NCI-H1436 treated with DMSO at 0.1 percent for 48 hours (cell line): ENCODE results near the gene MRPS6.

Source experiments
- DNase-seq: peaks from one replicate; lab custom pipeline; 2025; lab: John Stamatoyannopoulos, UW

Gene MRPS6

GRCh38 chr21:34180826-34181359 is 107.5 kb downstream of the MRPS6 start:
- no peak for DNase-seq

DNA sequence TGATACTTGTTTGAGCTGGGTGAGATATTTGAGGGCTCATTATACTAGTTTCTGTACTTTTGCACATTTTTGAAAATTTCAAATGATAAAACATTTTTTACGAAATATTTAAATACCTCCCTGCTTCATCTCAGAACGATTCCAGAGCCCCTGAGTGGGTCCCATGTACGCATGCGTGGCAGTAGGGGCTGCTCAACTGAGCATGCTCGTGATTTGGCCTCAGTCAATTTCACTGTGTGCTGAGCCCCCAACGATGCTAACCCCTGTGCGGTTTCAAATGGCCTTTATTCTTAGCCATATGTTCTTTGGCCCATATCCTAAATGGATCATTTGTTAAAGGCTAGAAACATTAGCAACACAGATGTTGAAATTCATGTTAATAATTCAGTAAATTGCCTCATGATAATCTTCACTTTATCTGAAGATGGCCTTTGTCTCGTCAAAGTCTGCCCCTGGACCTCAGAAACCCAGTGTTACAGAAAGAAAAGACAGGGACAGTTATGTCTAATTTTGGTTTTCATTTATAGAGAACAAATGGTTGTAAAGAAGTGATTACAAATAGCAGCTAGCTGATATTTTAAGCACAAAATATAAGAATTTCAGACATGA is 108.2 kb downstream of the MRPS6 start:
- DNase-seq: no peak

- DNase-seq: no peak
Measured at GRCh38 chr21:34182436-34182835, 109.1 kb downstream of the MRPS6 start.

DNA sequence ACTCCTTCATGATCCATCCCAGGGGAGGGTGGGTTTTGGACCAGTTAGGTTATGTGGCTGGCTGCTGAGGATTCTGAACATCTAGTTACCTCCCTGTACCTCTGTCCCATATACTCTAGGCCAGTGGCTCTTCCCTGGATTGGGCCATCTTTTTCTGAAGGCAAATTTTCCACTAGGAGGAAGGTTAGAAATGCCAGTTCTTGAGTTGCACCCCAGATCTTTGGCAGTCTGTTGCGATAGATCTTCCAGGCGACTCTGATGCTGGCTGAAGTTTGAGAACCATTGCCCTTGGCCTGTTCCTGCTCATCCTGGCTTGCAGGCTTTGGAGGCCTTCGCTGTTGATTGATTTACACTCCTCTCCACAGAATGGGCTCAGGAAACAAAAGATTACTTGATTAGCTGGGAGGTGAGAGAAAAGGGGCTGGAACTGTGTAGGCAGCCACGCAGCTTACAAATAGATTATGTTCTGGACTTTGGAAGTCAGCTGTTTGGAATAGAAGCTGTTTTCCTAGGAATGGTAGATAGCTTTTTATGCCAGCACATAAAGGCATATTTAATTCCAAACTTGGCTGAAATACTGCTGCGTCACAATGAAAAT is 110.1 kb downstream of the MRPS6 start:
- DNase-seq: no peak

- no peak for DNase-seq
Measured at GRCh38 chr21:34184232-34184631, 110.9 kb downstream of the MRPS6 start.

DNA sequence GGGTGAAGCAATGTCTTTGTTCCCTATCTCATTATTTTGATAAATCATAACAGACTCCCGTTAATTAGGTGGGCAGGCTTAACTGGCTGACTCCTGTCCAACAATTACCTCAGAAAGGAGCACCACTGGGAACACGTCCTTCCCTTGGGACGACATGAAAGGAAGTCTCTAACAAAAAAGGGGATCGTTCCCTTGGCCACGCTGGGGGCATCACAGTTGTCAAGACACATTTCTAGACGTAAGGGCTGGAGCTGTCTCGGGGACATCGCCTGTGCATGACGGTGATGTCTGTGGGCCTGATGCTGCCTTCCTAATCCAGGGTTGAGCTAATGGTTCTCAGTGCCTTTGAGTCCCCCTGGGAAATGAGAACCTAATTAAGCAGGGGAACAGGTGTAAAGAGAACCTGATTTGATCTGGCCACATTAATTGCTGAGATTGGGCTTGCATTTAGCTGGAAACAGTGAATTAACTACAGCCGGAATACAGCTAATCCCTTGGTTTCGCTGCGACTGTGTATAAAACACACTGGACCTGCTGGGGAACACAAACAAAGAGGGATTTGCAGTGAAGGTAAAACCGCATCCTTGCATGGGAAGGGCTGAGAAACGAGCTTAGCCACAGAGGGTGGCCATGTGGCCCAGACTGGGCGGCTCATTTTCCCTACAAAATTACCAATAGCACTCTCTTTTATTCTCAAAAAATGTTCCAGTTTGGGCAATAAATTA is 111.8 kb downstream of the MRPS6 start:
- DNase-seq: no peak

DNA sequence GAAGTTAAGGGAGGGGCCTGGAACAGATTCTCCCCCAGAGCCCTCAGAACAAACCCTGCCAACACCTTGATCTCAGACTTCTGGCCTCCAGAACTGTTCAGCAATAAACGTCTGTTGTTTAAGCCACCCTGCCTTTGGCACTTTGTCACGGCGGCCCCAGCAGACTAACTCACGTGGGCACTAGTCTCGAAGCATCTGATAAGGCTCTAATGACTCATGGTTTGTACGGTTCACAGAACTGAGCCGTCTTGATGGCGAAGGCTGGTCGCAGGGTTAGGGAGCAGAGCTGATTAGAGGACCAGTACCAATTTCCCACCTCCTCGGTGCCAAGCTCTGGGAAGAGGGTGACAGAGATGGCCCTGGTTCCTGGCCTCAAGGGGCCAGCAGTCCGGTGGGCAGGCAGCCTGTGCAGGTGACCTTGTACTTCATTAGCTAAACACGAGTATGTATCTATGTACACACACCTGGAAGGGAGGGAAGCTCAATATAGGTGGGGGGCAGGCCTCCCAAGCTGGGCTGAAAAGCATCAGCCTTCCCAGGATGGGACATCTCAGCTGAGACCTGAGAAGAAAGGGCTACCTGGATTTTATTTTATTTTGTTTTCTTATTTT is 112.8 kb downstream of the MRPS6 start:
- no peak for DNase-seq

GRCh38 chr21:34187935-34188334 is 114.6 kb downstream of the MRPS6 start:
- no peak for DNase-seq

DNA sequence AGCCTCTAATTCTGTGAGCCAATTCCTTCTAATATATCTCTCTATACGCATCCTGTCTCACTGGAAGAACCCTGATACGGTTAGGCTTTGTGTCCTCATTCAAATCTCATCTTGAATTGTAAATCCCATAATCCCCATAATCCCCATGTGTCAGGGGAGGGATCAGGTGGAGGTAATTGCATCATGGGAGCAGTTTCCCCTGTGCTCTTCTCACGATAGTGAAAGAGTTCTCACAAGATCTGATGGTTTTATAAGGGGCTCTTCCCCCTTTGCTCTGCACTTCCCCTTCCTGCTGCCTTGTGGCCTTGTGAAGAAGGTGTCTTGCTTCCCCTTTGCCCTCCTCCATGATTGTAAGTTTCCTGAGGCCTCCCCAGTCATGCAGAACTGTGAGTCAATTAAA is 116.1 kb downstream of the MRPS6 start:
- DNase-seq: no peak

- DNase-seq: no peak
Measured at GRCh38 chr21:34190576-34191321, 117.4 kb downstream of the MRPS6 start.

DNA sequence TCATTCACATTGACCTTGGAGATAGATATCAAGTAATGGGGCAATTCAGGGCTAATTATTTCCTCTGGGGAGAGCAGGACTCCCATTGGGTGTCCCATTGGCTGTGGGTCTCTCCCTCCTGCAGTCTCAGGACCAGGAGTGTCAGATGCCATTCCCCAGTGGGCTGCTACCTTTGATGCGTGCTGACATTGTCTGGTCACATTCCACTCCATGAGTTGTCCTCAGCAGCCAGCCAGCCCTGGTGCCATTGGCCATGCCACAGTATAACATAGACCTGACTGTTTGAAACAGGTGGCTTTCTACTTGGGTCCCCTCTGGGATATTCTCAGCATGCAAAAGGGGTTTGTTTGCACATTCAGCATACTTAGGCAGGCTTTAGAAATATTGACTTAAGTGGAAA is 118.5 kb downstream of the MRPS6 start:
- no peak for DNase-seq
